Ascending aorta (tissue), 2 donors: ENCODE data around the gene RALGAPA1. TPM values are rescaled to one million over a fixed set of nuclear protein-coding genes. Genes with fewer than 3 reads are reported as not detected.

Experiments
- DNase-seq, 2 donors: peaks; one replicate each; pipeline ENCODE4 v3.0.0-alpha.2; 2019; ENCODE audit warnings: low spot score in 2 of 2
- H3K27ac ChIP-seq, 2 donors: fragments of 200-600 bp; sonication (generic); one replicate each; pipeline ENCODE4 v1.5.1; 2016 to 2017; ENCODE audit warnings: mild to moderate bottlenecking in 1 of 2
- H3K27me3 ChIP-seq: fragments of 200-600 bp; sonication (generic); one replicate; pipeline ENCODE4 v1.5.1; 2017
- H3K36me3 ChIP-seq, 2 donors: fragments of 200-600 bp; sonication (generic); one replicate each; pipeline ENCODE4 v1.5.1; 2016
- H3K4me1 ChIP-seq, 2 donors: fragments of 200-600 bp; sonication (generic); one replicate each; pipeline ENCODE4 v1.5.1; 2016 to 2017; ENCODE audit warnings: mild to moderate bottlenecking in 1 of 2
- H3K4me3 ChIP-seq, 2 donors: fragments of 200-600 bp; sonication (generic); one replicate each; pipeline ENCODE4 v1.5.1; 2016 to 2017; ENCODE audit warnings: mild to moderate bottlenecking in 1 of 2
- H3K9me3 ChIP-seq, 2 donors: fragments of 200-600 bp; sonication (generic); one replicate each; pipeline ENCODE4 v1.5.1; 2016
- CTCF ChIP-seq, 3 experiments: fragments of 200-600 bp in 2 of 3; fragments of 450-650 bp in 1 of 3; sonication (generic) in 2 of 3; IDR thresholded peaks; one replicate each; pipeline ENCODE4 v1.5.1; 2016 to 2019; ENCODE audit warnings: antibody characterized with exemption in 3 of 3, mild to moderate bottlenecking in 1 of 3, moderate library complexity in 1 of 3
- intact Hi-C: fragments of 100-400 bp; cut with DNase I; formaldehyde crosslinking; loops from one replicate; pipeline ENCODE4 v1.15.1; 2023
- total RNA-seq: library from RNA; depleted of rRNA; stranded (reverse); fragments of >200 nt; gene quantifications from one replicate; pipeline ENCODE4 v1.1.0, GENCODE V29; 2016

The RALGAPA1 gene
- total RNA-seq, 1 donor from 2014 or later = 101 TPM

- H3K4me1 ChIP-seq = no peaks in the 10 kb centered on the region
- no peaks in the 10 kb centered on the region for H3K9me3 ChIP-seq
- H3K27ac ChIP-seq = no peak overlapping the region
- DNase-seq = no peak
- H3K27me3 ChIP-seq = no peaks in the 10 kb centered on the region
- no peaks in the 10 kb centered on the region for H3K36me3 ChIP-seq
- TF ChIP-seq CTCF (IDR thresholded peaks at IDR 0.05) = no peak
- no peak overlapping the region for H3K4me3 ChIP-seq
- intact Hi-C loops = no loop called here
These were observed 296.3 kb downstream of the RALGAPA1 start for GRCh38 chr14:35512765-35513164.

- no peak for DNase-seq
These were observed 299.2 kb downstream of the RALGAPA1 start for GRCh38 chr14:35509846-35510245.

GRCh38 chr14:35506927-35507326 lies 302.2 kb downstream of the RALGAPA1 start:
- intact Hi-C loops = no loop called here
- TF ChIP-seq CTCF (IDR thresholded peaks at IDR 0.05) = no peak

More at GRCh38 chr14:35509846-35510245, 299.2 kb downstream of the RALGAPA1 start:
- intact Hi-C loops = no loop called here
- Histone ChIP-seq H3K27me3 (no peaks in the 10 kb centered on the region), H3K27ac (no peak overlapping the region), H3K36me3 (no peaks in the 10 kb centered on the region), H3K4me1 (no peaks in the 10 kb centered on the region), H3K4me3 (no peak overlapping the region), H3K9me3 (no peaks in the 10 kb centered on the region)
- no peak for TF ChIP-seq CTCF (IDR thresholded peaks at IDR 0.05)

GRCh38 chr14:35506461-35506860 lies 302.6 kb downstream of the RALGAPA1 start:
- Histone ChIP-seq H3K4me1 (no peaks in the 10 kb centered on the region), H3K9me3 (no peaks in the 10 kb centered on the region), H3K4me3 (no peak overlapping the region), H3K27ac (no peak overlapping the region), H3K36me3 (no peaks in the 10 kb centered on the region), H3K27me3 (no peaks in the 10 kb centered on the region)
- no peak for DNase-seq
- intact Hi-C loops = no loop called here
- no peak for TF ChIP-seq CTCF (IDR thresholded peaks at IDR 0.05)

More at GRCh38 chr14:35506927-35507326, 302.2 kb downstream of the RALGAPA1 start:
- no peak for DNase-seq
- H3K4me3 ChIP-seq = no peak overlapping the region
- H3K36me3 ChIP-seq = no peaks in the 10 kb centered on the region
- no peaks in the 10 kb centered on the region for H3K9me3 ChIP-seq
- no peaks in the 10 kb centered on the region for H3K27me3 ChIP-seq
- no peaks in the 10 kb centered on the region for H3K4me1 ChIP-seq
- H3K27ac ChIP-seq = no peak overlapping the region

- Histone ChIP-seq H3K4me3 (no peak overlapping the region), H3K9me3 (no peaks in the 10 kb centered on the region), H3K4me1 (no peaks in the 10 kb centered on the region), H3K27ac (no peak overlapping the region), H3K27me3 (no peaks in the 10 kb centered on the region), H3K36me3 (no peaks in the 10 kb centered on the region)
- DNase-seq = no peak
- no peak for TF ChIP-seq CTCF (IDR thresholded peaks at IDR 0.05)
- intact Hi-C loops = no loop called here
These were observed 304.8 kb downstream of the RALGAPA1 start for GRCh38 chr14:35504260-35504659.

- Histone ChIP-seq H3K4me3 (no peak overlapping the region), H3K27ac (no peak overlapping the region), H3K36me3 (no peaks in the 10 kb centered on the region), H3K4me1 (no peaks in the 10 kb centered on the region), H3K27me3 (no peaks in the 10 kb centered on the region), H3K9me3 (no peaks in the 10 kb centered on the region)
- TF ChIP-seq CTCF (IDR thresholded peaks at IDR 0.05) = no peak
- no peak for DNase-seq
- intact Hi-C loops = no loop called here
These were observed 305.4 kb downstream of the RALGAPA1 start for GRCh38 chr14:35503646-35504045.
